Kidney epithelial cell (primary cell): ENCODE data around the gene RASSF5. TPM values are rescaled to one million over a fixed set of nuclear protein-coding genes. Genes with fewer than 3 reads are reported as not detected.

Source experiments
- DNase-seq: peaks from one replicate; pipeline ENCODE4 v3.0.0-alpha.2; 2010; ENCODE audit warnings: low read depth
- H3K27me3 ChIP-seq: 2 replicates; pipeline ENCODE4 v1.6.0; 2011; ENCODE audit warnings: low read length; ENCODE audit not compliant: control insufficient read depth, insufficient read depth
- H3K36me3 ChIP-seq: 2 replicates; pipeline ENCODE4 v1.5.1; 2011; ENCODE audit warnings: low read length; ENCODE audit not compliant: control insufficient read depth, insufficient read depth
- H3K4me3 ChIP-seq: 2 replicates; pipeline ENCODE4 v1.5.1; 2011; ENCODE audit warnings: low read depth, mild to moderate bottlenecking, control low read depth, low read length
- CTCF ChIP-seq: IDR thresholded peaks from 2 replicates; pipeline ENCODE4 v1.5.1; 2011; ENCODE audit warnings: mild to moderate bottlenecking, moderate library complexity, low read length, control low read depth, inconsistent platforms; ENCODE audit not compliant: insufficient read depth, poor library complexity, severe bottlenecking
- total RNA-seq: library from RNA; depleted of rRNA; stranded (reverse); fragments of >200 nt; gene quantifications from 2 replicates; pipeline ENCODE4 v1.2.3, GENCODE V29; 2015

Gene RASSF5
- total RNA-seq, 1 donor from 2014 or later, result 4.2 TPM

DNA sequence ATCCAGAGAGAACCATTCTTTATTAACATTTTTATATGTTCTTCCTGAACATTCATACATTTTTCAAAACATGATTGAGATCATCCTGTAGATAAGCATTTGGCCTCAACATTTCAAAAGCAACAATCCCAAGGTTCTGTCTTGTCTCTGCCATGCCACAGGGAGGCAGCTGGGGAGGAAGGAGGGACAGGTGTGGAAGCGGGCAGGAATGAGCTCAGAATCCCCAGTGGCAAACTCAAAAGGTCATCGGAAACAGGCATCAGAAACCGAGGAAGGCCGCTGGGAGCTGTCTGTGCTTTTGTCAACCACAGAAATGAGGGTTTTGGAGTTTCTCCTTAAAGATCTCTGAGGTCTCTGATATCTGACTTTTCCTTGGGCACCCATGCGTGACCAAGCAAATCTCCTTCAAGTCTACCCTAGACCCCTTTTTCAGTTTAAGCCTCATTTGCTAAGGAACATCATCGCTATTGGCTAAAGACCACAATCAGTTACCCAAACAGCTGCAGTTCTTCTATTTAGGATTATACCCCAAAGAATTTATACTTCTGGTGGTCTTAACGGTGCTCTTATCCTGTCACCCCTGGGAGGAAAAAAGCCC lies 34.0 kb downstream of the RASSF5 start:
- no peaks in the 10 kb centered on the region for H3K27me3 ChIP-seq
- no peak overlapping the region for H3K4me3 ChIP-seq
- no peak for TF ChIP-seq CTCF
- no peak for DNase-seq
- no peaks in the 10 kb centered on the region for H3K36me3 ChIP-seq

DNA sequence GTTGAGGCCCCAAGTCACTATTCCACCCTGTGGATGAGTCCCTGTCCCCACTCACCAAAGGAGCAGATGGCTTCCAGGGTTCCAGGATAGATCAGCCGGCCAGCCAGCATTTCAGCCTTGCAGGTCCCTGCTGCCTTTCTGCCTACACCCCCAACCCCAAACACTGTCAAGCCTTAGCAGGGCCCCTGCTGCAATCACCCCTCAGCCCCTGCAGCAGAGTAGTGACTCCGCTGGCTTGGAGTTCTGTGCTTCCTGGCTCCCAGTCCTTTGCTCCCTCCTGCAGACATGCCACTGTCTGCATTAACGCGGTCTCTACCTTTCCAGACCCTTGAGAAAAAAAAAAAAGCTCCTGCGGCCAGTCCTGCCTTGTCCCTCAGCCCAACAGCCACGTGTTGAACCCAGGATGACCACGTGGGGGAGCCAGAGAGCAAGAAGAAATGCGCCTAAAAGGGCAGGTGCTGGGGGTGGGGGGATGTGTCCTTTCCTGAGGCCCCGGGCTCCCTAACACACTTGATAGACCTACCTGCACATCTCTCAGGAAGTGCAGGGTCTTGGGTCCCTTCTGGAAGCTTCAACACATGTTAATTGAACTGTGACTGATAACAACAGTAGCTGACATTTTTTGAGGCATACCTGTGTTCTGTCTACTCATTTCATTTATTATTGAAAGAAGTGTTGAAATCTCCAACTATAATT lies 37.4 kb downstream of the RASSF5 start:
- Histone ChIP-seq H3K27me3 (no peaks in the 10 kb centered on the region), H3K36me3 (no peaks in the 10 kb centered on the region), H3K4me3 (no peak overlapping the region)
- DNase-seq, result no peak
- TF ChIP-seq CTCF, result peak; percentile 95

- Histone ChIP-seq H3K4me3 (no peak overlapping the region), H3K27me3 (no peaks in the 10 kb centered on the region), H3K36me3 (no peaks in the 10 kb centered on the region)
- TF ChIP-seq CTCF, result no peak
- no peak for DNase-seq
Measured at GRCh38 chr1:206545351-206545750, 38.0 kb downstream of the RASSF5 start.

- TF ChIP-seq CTCF, result no peak
- no peaks in the 10 kb centered on the region for H3K27me3 ChIP-seq
- H3K36me3 ChIP-seq, result no peaks in the 10 kb centered on the region
- DNase-seq, result no peak
- H3K4me3 ChIP-seq, result no peak overlapping the region
Measured at GRCh38 chr1:206547104-206547503, 39.8 kb downstream of the RASSF5 start.

DNA sequence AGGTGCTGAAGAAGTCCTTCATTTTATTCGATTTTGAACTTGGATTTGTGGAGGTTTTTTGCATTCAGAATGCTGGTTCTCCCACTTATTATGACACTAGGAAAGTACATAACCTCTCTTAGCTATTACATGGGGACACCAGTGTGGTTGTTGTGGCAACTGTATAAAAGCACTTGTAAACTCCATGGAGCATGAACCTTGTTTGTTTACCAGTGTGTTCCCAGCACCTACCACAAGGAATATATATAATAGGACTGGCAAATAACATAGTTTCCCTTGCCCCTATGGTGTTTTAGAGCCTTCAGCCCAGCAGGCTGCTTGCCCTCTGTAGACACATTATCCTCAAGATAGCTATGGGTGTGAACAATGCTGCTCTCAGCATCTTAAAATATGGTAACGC lies 43.1 kb downstream of the RASSF5 start:
- no peak overlapping the region for H3K4me3 ChIP-seq
- H3K36me3 ChIP-seq, result no peaks in the 10 kb centered on the region
- no peaks in the 10 kb centered on the region for H3K27me3 ChIP-seq
- DNase-seq, result no peak
- no peak for TF ChIP-seq CTCF
